GM19455 (cell line): ENCODE measurements around the gene TMEM33.
A peak's percentile ranks its signal among the peaks of the same experiment; 100 is the strongest.

Experiments
- ATAC-seq: cut with Tn5 transposase; IDR thresholded peaks from one replicate; pipeline ENCODE4 v1.9.1; 2021; ENCODE audit not compliant: unreplicated experiment

The TMEM33 gene

DNA sequence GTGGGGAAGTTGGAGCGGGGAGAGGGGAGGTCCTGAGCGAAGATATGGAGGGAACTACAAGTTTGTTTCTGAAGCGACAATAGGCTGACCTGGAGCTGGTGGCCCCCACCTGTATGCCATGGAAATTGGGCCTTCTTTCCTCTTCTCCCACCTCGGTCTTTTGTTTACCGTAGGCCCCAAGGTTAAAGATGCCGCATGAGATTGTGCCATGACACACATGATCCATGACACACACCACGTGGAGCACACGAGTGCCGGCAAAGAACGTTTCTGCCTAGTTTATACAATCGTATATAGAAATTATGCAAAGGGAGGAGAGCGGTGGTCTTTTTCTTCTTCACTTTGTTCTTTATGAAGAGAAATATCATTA is 408 bp downstream of the TMEM33 start:
- ATAC-seq, result peak; percentile 14

DNA sequence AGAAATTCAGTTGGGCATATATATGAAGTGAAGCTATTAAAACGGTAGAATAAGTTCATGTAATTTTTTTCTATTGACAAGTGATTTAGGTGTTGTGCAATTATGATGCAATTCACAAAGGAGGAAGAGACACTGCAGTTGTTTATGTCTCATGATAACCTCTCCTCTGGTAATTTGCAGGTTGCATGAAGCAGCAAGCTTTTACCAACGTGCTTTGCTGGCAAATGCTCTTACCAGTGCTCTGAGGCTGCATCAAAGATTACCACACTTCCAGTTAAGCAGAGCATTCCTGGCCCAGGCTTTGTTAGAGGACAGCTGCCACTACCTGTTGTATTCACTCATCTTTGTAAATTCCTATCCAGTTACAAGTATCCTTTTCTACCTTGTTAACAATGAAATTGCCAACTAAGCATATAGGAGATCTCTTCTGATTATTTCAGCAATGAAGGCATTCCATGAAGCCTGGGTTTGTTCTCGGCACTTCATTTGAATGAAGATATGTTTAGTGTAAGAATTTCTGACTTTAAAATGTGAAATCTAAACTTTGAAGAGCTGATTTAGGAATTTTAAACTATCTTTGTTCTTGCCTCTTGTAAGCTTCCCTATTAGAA is 3.9 kb downstream of the TMEM33 start:
- ATAC-seq, result no peak

DNA sequence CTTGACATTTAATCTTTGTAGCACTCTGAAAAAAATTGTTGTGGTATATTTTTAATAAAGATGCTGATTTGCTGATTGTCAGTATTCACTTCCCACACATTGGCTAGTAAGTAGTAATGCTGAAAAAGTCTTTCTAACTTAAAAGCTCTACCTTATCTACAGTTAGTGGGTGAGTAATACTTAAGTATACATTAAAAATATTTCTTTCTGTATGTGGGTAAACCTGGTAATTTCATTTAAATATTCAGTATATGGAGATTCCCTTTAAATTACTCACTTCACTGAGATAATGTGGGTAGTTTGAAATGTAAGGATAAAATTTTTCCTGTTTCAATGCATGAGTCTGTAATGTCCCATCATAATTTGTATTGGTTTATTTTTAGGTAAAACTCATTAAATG is 5.6 kb downstream of the TMEM33 start:
- no peak for ATAC-seq

DNA sequence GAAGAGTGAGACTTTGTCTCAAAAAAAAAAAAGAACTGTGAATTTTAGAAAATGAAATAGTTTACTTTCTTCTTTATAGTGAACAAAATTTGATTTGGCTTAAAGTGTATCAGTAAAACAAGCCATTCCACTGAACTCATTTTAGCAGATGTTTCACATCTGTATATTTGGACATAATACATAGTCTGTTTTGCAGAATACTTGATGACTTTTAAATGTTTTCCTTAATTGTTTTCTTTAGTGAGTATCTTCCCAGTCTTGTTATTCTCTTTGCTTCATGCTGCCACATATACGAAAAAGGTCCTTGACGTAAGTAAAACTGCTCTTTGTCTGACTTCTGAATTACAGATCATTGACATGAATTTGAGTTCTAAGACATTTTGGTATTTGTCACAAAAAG is 8.3 kb downstream of the TMEM33 start:
- no peak for ATAC-seq

DNA sequence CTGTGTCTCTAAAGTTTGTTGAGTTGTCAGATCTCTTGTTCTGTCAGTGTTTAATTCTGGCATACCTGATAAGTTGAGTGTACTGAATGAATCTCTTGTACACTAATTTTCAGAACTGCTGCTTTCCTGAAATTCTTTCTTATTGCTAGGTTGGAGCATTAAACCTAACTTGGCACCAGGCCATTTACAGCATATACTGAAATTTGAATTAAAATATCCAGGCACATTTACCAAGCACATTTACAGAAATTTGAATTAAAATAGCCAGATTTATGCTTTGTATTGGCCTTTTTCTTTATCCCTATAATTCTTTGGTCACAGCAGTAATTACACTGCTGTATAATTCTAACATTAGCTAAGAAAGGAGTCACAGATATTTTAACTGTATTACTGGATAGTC is 8.9 kb downstream of the TMEM33 start:
- no peak for ATAC-seq

DNA sequence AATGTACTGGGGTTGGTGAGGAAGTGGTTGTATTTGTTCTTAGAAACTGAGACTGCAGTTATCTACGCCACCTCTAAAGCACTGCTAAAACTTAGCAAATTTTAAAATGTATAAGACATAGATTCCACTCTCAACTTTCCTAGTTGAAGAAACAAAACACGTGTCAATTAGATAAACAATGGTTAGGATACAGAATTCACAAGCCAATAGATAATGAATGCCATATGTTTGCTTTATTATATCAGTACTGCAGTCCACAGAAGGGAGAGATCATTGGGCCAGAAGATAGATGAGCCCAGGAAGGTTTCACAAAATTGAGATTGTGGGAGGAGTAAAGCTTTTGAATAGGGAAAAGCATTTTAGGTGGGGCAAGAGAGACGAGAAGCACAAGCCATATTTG is 14.3 kb downstream of the TMEM33 start:
- ATAC-seq, result no peak

DNA sequence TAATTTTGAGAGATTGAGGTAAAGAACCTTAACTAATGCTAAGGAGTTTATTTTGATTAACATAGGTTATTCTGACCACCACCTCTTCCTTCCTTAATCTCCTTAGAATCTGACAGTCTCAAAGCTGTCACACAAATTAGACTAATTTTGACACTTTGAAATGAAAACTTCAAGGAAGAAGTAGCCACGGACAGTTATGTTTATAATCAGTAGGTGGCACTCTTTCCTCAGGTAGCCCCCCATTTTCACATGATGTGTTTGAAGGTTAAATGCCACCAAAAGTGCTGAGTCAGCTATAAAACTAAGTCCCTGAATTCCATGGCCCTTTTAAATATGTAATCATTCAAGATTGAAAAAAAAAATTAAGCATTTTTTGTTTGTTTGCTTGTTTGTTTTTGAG is 22.4 kb downstream of the TMEM33 start:
- no peak for ATAC-seq

DNA sequence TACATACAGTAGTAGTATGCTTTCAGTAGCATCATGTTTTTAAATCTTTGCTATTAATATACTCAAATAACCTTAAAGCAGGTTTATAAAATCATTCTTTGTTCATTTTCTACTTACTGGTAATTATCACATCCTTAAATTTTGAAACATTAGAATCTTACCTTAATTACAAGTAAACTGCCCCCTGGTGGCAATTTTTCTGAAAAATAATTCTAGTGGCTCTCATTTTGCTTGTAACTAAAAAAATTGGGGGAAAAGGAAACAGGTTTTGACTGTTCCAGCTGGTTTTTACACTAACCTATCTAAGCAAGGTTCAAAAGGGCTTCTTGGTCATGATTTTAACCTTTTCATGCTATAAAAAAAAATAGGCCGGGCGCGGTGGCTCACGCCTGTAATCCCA is 27.9 kb downstream of the TMEM33 start:
- ATAC-seq, result no peak

DNA sequence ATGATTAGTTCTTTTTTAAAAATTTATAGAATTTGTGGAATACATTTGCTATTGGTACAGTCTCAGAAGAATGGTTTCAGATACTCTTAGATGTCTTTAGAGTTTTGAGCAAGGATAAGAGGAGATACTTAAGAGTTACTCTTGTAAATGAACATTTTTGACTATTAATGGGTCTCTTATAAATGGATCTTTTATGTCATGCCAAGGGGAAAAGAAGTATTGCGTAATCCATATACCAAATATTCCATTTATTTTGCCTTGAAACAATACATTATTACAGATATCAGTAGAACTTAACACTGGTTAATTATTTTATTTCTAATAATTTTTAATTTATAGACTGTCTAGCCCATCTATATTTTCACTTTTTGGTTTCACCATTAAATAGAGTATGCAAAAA is 29.2 kb downstream of the TMEM33 start:
- no peak for ATAC-seq

DNA sequence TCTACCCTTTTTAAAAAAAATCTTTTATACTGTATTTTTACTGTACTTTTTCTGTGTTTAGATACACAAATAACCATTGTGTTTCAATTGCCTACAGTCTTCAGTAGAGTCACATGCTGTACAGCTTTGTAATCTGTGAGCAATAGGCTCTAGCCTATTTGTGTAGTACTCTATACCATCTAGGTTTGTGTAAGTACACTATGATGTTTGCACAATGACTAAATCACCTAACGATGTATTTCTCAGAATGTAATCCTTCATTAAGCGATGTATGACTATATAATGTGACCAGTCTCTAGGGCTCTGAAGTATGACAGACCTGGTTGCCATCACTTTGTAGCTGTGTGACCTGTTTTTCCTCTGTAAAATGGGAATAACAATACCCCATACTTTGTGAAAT is 32.2 kb downstream of the TMEM33 start:
- ATAC-seq, result no peak

DNA sequence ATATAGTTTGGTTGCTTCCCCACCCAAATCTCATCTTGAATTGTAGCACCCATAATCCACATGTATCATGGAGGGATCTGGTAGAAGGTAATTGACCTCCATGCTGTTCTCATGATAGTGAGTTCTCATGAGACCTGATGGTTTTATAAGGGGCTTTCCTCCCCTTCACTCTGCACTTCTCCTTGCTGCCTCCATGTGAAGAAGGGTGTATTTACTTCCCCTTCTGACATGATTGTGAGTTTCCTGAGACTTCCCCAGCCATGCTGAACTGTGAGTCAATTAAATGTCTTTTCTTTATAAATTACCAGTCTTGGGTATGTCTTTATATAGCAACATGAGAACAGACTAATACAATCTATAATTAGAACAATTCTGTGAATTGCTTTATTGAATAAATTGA is 34.4 kb downstream of the TMEM33 start:
- ATAC-seq, result no peak

DNA sequence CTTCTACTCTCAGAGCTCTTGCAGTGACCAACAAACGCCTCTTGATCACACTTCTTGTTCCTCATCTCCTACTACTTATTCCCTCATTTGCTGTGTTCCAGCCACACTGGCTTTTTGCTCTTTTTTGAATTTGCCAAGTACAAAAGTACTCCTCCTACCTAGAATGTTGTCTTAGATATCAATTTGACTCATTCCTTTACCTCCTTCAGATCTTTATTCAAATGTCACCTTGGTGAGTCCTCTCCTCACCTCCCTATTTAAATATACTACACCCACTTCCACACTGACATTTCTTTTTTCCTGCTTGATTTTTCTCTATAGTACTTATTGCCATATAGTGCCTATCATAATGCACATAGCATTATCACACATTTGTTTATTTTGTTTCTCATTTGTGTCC is 40.1 kb downstream of the TMEM33 start:
- no peak for ATAC-seq

DNA sequence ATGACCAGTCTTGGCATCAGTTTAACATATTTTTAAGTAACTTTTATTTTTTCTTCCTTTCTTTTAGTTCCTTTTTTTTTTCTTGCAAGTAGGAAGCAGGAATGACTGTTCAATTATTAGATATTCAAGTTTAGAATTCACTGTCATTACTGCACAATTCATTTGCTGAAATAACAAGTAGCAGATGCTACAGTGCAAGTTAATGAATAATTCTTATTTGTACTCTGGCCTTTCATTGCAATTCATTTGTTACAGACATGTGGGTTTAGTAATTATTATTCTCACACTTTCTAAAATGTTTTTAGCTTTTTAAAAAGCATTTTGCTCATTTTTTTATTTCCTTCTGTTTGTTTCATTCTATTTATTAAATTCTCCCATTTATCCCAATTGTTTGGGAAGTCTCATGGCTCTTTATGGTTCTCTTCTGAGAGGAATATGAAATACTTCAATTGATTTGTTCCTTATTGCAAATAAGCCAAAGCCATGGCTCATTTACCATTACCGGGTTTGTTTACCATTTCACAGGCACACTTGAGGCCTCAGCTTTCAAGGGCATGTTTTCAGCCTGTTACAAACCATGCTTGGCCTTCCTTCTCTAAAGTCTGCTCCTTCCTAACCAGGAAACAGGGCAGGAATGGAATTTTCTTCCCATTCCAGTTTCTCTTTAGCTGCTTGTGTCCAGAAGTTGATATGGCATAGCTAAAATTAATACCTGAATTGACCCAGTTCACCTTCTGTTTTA is 41.7 kb downstream of the TMEM33 start:
- no peak for ATAC-seq

DNA sequence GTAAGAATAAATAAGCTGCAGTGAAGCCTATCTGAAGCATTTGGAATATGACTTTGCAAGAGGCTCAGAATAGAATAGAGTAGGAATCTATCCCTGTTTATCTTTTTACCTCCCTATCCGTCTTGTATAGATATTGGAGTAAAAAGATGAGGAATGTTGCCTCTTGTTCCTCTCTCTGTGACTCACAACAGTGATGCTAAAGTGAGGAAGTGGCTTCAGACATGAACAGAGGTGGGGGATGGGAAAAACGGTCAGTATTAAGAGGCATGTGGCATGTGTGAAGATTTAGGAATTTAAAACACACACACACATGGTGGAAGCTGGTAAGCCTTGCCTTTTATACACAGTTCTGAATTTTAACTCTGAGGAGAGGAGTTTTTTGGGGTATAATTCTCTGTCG is 42.5 kb downstream of the TMEM33 start:
- ATAC-seq, result no peak

DNA sequence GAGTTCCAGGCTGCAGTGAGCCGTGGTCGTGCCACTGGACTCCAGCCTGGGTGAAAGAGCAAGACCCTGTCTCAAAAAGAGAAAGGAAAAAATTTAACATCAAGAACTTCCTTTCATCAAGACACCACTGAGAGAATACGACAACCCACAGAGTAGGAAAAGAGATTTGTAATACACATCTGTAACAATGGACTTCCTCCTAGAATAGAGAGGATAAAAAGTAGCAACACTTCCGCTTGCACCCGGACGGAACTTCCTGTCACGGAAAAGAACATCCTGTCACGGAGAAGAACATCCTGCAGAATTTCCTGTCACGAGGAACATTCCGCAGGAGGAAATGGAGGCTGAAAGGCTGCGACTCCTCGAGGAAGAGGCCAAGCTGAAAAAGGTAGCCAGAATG is 46.2 kb downstream of the TMEM33 start, which contains the start of gene DCAF4L1:
Gene DCAF4L1, plus strand, starts transcription at position 301 of the 400 bp plus-strand sequence. Its CDS starts 37 bp downstream, at position 338.
- ATAC-seq, result no peak

DNA sequence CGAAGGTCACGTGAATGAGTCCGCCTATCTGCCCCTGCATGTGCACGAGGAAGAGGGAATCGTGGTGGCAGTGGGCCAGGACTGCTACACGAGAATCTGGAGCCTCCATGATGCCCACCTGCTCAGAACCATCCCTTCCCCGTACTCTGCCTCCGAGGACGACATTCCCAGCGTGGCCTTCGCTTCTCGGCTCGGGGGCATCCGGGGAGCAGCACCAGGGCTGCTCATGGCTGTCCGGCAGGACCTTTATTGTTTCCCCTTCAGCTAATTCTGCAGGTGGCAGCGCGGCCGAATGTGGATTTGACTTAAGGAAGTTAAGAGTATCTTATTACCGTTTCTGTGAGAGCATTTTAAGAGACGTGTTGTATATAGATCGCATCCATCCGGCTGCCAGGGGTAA is 47.5 kb downstream of the TMEM33 start:
- no peak for ATAC-seq

DNA sequence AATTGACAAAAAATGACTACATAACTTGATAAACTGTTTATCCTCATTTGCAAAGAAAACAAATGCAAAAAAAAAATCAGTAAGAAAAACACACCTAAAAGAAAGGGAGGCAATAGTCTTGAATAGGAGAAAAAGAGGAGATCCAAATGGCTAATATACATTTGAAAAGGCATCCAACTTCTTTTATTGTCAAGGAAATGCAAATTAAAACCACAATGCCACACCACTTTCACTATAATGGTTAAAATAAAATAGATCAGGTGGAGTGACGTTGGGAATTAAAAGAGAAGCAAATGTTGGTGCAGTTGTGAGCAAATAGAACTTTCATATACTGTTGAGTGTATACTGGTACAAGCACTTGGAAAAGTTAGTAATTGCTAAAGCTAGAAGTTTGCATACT is 49.9 kb downstream of the TMEM33 start:
- ATAC-seq, result no peak

DNA sequence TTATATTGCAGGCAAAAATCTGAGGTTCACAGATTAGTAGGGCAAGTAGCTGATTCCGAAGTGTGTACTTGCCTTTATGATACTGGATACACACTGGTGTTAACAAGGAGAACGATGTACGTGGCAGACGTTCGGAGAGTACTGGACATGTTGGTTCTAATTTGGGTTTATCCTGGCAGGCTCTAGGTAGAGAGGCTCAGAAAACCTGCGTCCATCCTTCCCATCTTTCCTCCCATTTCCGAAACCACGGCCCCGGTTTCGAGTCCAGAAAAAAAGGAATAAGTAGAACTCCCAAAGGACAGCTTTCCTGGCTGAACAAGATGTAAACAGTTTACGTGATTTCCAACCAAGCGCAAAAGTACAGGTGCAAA is 54.8 kb downstream of the TMEM33 start:
- ATAC-seq, result peak; percentile 7

DNA sequence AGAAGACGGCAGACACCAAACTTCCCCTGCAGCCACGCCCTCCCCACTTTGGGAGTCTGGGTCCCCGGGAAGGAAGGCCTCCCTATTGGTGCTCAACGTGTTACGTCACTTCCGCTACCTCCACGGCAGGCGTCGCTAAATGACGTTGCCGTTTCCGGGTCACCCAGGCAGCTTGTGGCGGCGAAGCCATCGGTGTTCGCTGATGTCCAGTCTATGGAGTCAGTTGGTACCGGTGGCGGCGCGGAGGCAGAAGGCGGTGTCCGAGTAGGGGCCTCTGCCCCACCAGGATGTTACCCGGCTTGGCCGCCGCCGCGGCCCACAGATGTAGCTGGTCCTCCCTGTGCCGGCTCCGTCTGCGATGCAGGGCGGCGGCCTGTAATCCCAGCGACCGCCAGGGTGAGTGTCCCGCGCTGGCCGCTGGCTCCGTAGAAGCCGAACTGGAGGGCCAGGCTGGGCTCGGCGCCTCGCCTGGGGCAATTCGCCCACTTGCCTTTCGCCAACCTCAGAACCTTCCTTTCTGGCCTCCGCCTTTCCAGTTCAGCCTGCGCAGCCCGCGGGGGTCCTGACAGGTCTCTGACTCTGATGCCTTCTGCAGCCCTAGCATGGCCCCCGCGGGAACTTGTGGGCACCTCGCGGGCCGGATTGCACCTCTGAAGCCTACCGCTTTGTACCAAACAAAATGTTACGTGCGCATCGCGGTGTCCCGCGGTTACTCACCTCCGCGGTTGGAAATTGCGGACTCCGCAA is 55.3 kb downstream of the TMEM33 start, which contains the start of gene SLC30A9:
Gene SLC30A9, plus strand, starts transcription at position 166 of the 747 bp plus-strand sequence. Its CDS starts 122 bp downstream, at position 288.
- peak; percentile 99 for ATAC-seq

DNA sequence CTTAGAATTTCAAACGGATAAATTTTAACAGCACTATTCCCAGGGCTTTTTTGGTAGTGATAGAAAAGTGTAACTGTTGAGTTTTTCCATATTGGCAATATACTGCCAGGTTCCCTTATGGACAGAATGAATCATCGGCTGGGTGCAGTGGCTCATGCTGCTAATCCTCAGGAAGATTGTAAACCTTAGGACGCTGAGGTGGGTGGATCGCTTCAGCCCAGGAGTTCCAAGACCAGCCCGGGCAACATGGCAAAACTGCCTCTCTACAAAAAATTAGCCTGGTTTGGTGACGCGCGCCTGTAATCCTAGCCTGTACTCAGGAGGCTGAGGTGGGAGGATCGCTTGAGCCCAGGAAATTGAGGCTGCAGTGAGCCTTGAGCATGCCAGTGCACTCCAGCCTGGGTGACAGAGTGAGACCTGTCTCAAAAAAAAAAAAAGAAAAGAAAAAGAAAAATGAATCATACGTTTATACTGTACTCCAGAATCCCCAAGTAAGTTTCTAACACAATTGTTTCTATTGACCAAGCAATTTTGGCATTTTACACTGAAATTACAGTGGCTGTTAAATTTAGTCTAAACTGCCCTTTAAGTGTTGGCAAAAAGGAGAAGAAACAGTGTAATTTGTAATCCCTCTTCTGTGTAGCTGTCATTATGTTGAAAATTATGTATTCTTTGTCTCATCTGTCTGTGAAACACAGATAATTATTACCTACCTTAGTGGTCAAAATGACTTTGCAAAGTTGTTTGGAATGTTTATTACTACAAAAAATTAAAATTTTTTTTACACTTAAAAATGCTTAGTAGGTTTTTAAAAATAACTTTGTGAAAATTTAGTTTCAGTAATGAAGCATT is 56.9 kb downstream of the TMEM33 start:
- no peak for ATAC-seq
